Motor neuron (in vitro differentiated cells): ENCODE measurements around the gene CAMSAP3. TPM values are rescaled to one million over a fixed set of nuclear protein-coding genes. Genes with fewer than 3 reads are reported as not detected.

Experiments
- ATAC-seq, 8 experiments: fragments of 200-7000 bp; cut with Tn5 transposase; replicated peaks in 6 of 8; 2 replicates each; pipeline ENCODE4 v1.8.0; 2021; ENCODE audit warnings: mild to moderate bottlenecking in 8 of 8, moderate library complexity in 8 of 8
- H3K27ac ChIP-seq, 2 donors: fragments of 250-450 bp; sonication (Bioruptor Pico); 2 replicates each; pipeline ENCODE4 v1.9.0; 2021; ENCODE audit warnings: antibody characterized with exemption in 2 of 2, mild to moderate bottlenecking in 2 of 2, moderate library complexity in 1 of 2
- H3K4me1 ChIP-seq, 2 donors: fragments of 250-450 bp; sonication (Bioruptor Pico); replicated peaks in 1 of 2; 2 replicates each; pipeline ENCODE4 v1.6.1; 2021; ENCODE audit warnings: antibody characterized with exemption in 2 of 2, mild to moderate bottlenecking in 2 of 2, moderate library complexity in 1 of 2
- H3K4me3 ChIP-seq, 5 donors: fragments of 250-450 bp; sonication (Bioruptor Pico); 2 replicates each; pipeline ENCODE4 v1.9.0; 2021; ENCODE audit warnings: antibody characterized with exemption in 5 of 5, mild to moderate bottlenecking in 5 of 5, moderate library complexity in 4 of 5
- WGBS, 10 experiments: fragments of 450-650 bp; shearing (Covaris generic); methylation state at CpG; one replicate each; pipeline ENCODE4 v1.0.0; 2022; 5-methylcytosine and 5-hydroxymethylcytosine counted together
- in situ Hi-C, 9 experiments: fragments of 400-800 bp; cut with MboI; loops; one replicate each; pipeline ENCODE4 v1.15.0; 2021; ENCODE audit warnings: low sequenced_read_pairs in 9 of 9, low pct_unique_long_range_greater_than_20kb in 2 of 9; ENCODE audit not compliant: unreplicated experiment in 9 of 9
- total RNA-seq, 8 experiments: library from RNA; unstranded; fragments of 300-600 nt; gene quantifications; 2 replicates each; pipeline versions ENCODE4 v1.2.3 to v1.2.4, GENCODE V29; 2022

CAMSAP3 gene
- total RNA-seq, 8 experiments from 2014 or later = 0.46 to 7.9 (median 4.3) TPM

- WGBS, 10 experiments = no CpG with 5 or more reads among the region's 2 CpGs
- ATAC-seq = no peak
- Histone ChIP-seq H3K4me1 (peaks cover 6 to 7% of the 10 kb centered on the region in 2 donors), H3K27ac (no peak within 1 kb of the TSS), H3K4me3 (no peak within 1 kb of the TSS)
- in situ Hi-C loops = no loop called here
Measured at GRCh38 chr19:7633698-7634097, 38.0 kb downstream of the CAMSAP3 start, which contains the start of gene PCP2. TSS of gene PCP2 (minus strand) at chr19:7633719. CDS start at chr19:7633457, 262 bp downstream.

- in situ Hi-C loops = no loop called here
- Histone ChIP-seq H3K27ac (no peak overlapping the region), H3K4me3 (no peak overlapping the region), H3K4me1 (peaks cover 3% of the 10 kb centered on the region in 2 donors)
- 0 to 60% (median 25%) methylated on average over 1 to 5 of the region's 6 CpGs; no CpG with 5 or more reads in 3 of the 10 experiments for WGBS, 10 experiments
- ATAC-seq = no peak
Measured at GRCh38 chr19:7635670-7636069, 40.0 kb downstream of the CAMSAP3 start.

GRCh38 chr19:7636317-7636690 lies 40.6 kb downstream of the CAMSAP3 start:
- WGBS, 10 experiments = 19 to 100% (median 59%) methylated on average over 1 to 11 of the region's 16 CpGs; no CpG with 5 or more reads in 2 of the 10 experiments
- no peaks in the 10 kb centered on the region for H3K4me1 ChIP-seq
- ATAC-seq = no peak
- no peak overlapping the region for H3K27ac ChIP-seq
- in situ Hi-C loops = no loop called here
- peak overlapping the region in 1 of 5 donors; percentile 31 for H3K4me3 ChIP-seq

- H3K4me3 ChIP-seq = peak within 1 kb of the TSS in 1 of 5 donors; percentile 31
- peak in 3 of 8 experiments; percentile 10 to 75 (median 19) for ATAC-seq
- in situ Hi-C loops = no loop called here
- no peak within 1 kb of the TSS for H3K27ac ChIP-seq
- H3K4me1 ChIP-seq = no peaks in the 10 kb centered on the region
- WGBS, 10 experiments = 0 to 17% (median 7%) methylated on average over 1 to 8 of the region's 61 CpGs; no CpG with 5 or more reads in 6 of the 10 experiments
Measured at GRCh38 chr19:7636691-7637373, 41.2 kb downstream of the CAMSAP3 start, which contains the start of gene STXBP2. TSS of gene STXBP2 (plus strand) at chr19:7637110. CDS start at chr19:7637150, 40 bp downstream.

GRCh38 chr19:7637374-7638256 lies 42.0 kb downstream of the CAMSAP3 start:
- Histone ChIP-seq H3K4me3 (peak overlapping the region in 1 of 5 donors; percentile 31), H3K4me1 (no peaks in the 10 kb centered on the region), H3K27ac (no peak overlapping the region)
- in situ Hi-C loops = no loop called here
- peak in 3 of 8 experiments; percentile 5 to 51 (median 13) for ATAC-seq
- WGBS, 10 experiments = 17 to 88% (median 56%) methylated on average over 2 to 11 of the region's 30 CpGs; no CpG with 5 or more reads in 6 of the 10 experiments

GRCh38 chr19:7638802-7639465 lies 43.3 kb downstream of the CAMSAP3 start:
- in situ Hi-C loops = no loop called here
- Histone ChIP-seq H3K27ac (no peak overlapping the region), H3K4me3 (no peak overlapping the region), H3K4me1 (no peaks in the 10 kb centered on the region)
- ATAC-seq = peak in 2 of 8 experiments; percentile 18
- 17 to 100% (median 38%) methylated on average over 1 to 8 of the region's 12 CpGs; no CpG with 5 or more reads in 4 of the 10 experiments for WGBS, 10 experiments

GRCh38 chr19:7639863-7640348 lies 44.2 kb downstream of the CAMSAP3 start:
- ATAC-seq = no peak
- in situ Hi-C loops = no loop called here
- no peaks in the 10 kb centered on the region for H3K4me1 ChIP-seq
- no peak overlapping the region for H3K27ac ChIP-seq
- 70 to 100% (median 90%) methylated on average over 1 to 8 of the region's 13 CpGs; no CpG with 5 or more reads in 3 of the 10 experiments for WGBS, 10 experiments
- H3K4me3 ChIP-seq = no peak overlapping the region

- in situ Hi-C loops = no loop called here
- 67 to 100% (median 95%) methylated on average over 1 to 4 of the region's 11 CpGs; no CpG with 5 or more reads in 7 of the 10 experiments for WGBS, 10 experiments
- no peak overlapping the region for H3K4me3 ChIP-seq
- H3K27ac ChIP-seq = no peak overlapping the region
- H3K4me1 ChIP-seq = no peaks in the 10 kb centered on the region
- no peak for ATAC-seq
Measured at GRCh38 chr19:7640803-7641202, 45.1 kb downstream of the CAMSAP3 start.

GRCh38 chr19:7641290-7642276 lies 45.9 kb downstream of the CAMSAP3 start:
- WGBS, 10 experiments = 75 to 100% (median 79%) methylated on average over 1 to 7 of the region's 43 CpGs; no CpG with 5 or more reads in 7 of the 10 experiments
- no peak for ATAC-seq
- in situ Hi-C loops = no loop called here
- no peak overlapping the region for H3K27ac ChIP-seq
- no peaks in the 10 kb centered on the region for H3K4me1 ChIP-seq
- H3K4me3 ChIP-seq = no peak overlapping the region

- H3K4me1 ChIP-seq = no peaks in the 10 kb centered on the region
- H3K27ac ChIP-seq = no peak overlapping the region
- ATAC-seq = no peak
- in situ Hi-C loops = no loop called here
- H3K4me3 ChIP-seq = no peak overlapping the region
- WGBS, 10 experiments = 50 to 100% methylated on average over 1 of the region's 27 CpGs; no CpG with 5 or more reads in 8 of the 10 experiments
Measured at GRCh38 chr19:7642295-7643030, 46.8 kb downstream of the CAMSAP3 start.

- 100% methylated on average over 2 of the region's 8 CpGs; no CpG with 5 or more reads in 9 of the 10 experiments for WGBS, 10 experiments
- in situ Hi-C loops = no loop called here
- Histone ChIP-seq H3K27ac (no peak overlapping the region), H3K4me3 (no peak overlapping the region), H3K4me1 (no peaks in the 10 kb centered on the region)
- no peak for ATAC-seq
Measured at GRCh38 chr19:7643031-7643415, 47.4 kb downstream of the CAMSAP3 start.
